Activated CD4-positive, alpha-beta memory T cell treated with anti-CD3 and anti-CD28 coated beads, Interleukin-2, amount 10 ng/mL, durations not matched to agents 7 days and 5 days (primary cell): ENCODE results near the gene TGFBR3. TPM values are rescaled to one million over a fixed set of nuclear protein-coding genes. Genes with fewer than 3 reads are reported as not detected.

Experiments
- CTCF ChIA-PET: fragments of 350-600 bp; sonication (Branson Sonifier 250); formaldehyde crosslinking; loops from one replicate; lab custom pipeline; 2021; ENCODE audit warnings: antibody characterized with exemption, inconsistent platforms; lab: Charles Lee
- POLR2A ChIA-PET: fragments of 350-600 bp; sonication (Branson Sonifier 250); formaldehyde crosslinking; loops from one replicate; lab custom pipeline; 2021; ENCODE audit warnings: antibody characterized with exemption; lab: Charles Lee
- DNase-seq: peaks from one replicate; pipeline ENCODE4 v3.0.0-alpha.2; 2020
- H3K27ac Mint-ChIP-seq: one replicate; pipeline ENCODE4 v1.8.0; 2021; ENCODE audit warnings: mild to moderate bottlenecking, mixed read lengths
- H3K27me3 Mint-ChIP-seq: one replicate; pipeline ENCODE4 v1.8.0; 2021; ENCODE audit warnings: mixed read lengths
- H3K36me3 Mint-ChIP-seq: one replicate; pipeline ENCODE4 v1.8.0; 2021; ENCODE audit warnings: low read depth, mixed read lengths
- H3K4me1 Mint-ChIP-seq: one replicate; pipeline ENCODE4 v1.8.0; 2021; ENCODE audit warnings: mixed read lengths
- H3K4me3 Mint-ChIP-seq: one replicate; pipeline ENCODE4 v1.8.0; 2021; ENCODE audit warnings: mild to moderate bottlenecking, mixed read lengths
- H3K9me3 Mint-ChIP-seq: one replicate; pipeline ENCODE4 v1.8.0; 2021; ENCODE audit warnings: mixed read lengths
- total RNA-seq, 2 experiments: library from RNA; stranded (reverse); gene quantifications; one replicate each; pipeline ENCODE4 v1.2.3, GENCODE V29; 2021

The TGFBR3 gene
- 10 to 100 TPM; 35.9 to 41.6 TPM for total RNA-seq

GRCh38 chr1:91885716-91886506 is at the start of gene TGFBR3:
TSS of gene TGFBR3 (minus strand) at chr1:91886151. CDS start at chr1:91861531, 24,620 bp downstream.
- Mint-ChIP-seq H3K4me1 (peaks cover 39% of the 10 kb centered on the region), H3K27me3 (peaks cover 11% of the 10 kb centered on the region), H3K9me3 (no peaks in the 10 kb centered on the region), H3K27ac (peak within 1 kb of the TSS; percentile 70), H3K36me3 (peaks cover 21% of the 10 kb centered on the region), H3K4me3 (peak within 1 kb of the TSS; percentile 90)
- ChIA-PET POLR2A (interaction anchor here (0.7 to 4.5 kb wide), 15 partner anchors 9 to 384 kb away, joined by 3 to 30 read pairs (median 5); partner anchors contain the start of gene CDC7), CTCF (interaction anchor here (0.6 to 4.5 kb wide), 15 partner anchors 9 to 603 kb away, joined by 3 to 62 read pairs (median 3); partner anchors contain the start of gene CDC7)
- DNase-seq = peak; percentile 73

- CTCF ChIA-PET = interaction anchor here (0.7 to 7.1 kb wide), 11 partner anchors 33 to 763 kb away, joined by 3 to 82 read pairs (median 3); no protein-coding TSS in a partner anchor
- H3K27me3 Mint-ChIP-seq = no peaks in the 10 kb centered on the region
- H3K4me1 Mint-ChIP-seq = peaks cover 7% of the 10 kb centered on the region
- H3K27ac Mint-ChIP-seq = no peak overlapping the region
- no peak overlapping the region for H3K4me3 Mint-ChIP-seq
- H3K9me3 Mint-ChIP-seq = no peaks in the 10 kb centered on the region
- no peak for DNase-seq
- POLR2A ChIA-PET = interaction anchor here (0.6 kb wide), 1 partner anchor 693 kb away, joined by 3 read pairs; no protein-coding TSS in a partner anchor
- H3K36me3 Mint-ChIP-seq = no peaks in the 10 kb centered on the region
Measured at GRCh38 chr1:91929250-91929649, 43.3 kb upstream of the TGFBR3 start.

GRCh38 chr1:91928026-91928425 is 42.1 kb upstream of the TGFBR3 start:
- no peak overlapping the region for H3K4me3 Mint-ChIP-seq
- H3K36me3 Mint-ChIP-seq = no peaks in the 10 kb centered on the region
- peaks cover 3% of the 10 kb centered on the region for H3K9me3 Mint-ChIP-seq
- ChIA-PET CTCF (interaction anchor here (0.8 to 7.1 kb wide), 12 partner anchors 32 to 762 kb away, joined by 3 to 82 read pairs (median 4); no protein-coding TSS in a partner anchor), POLR2A (interaction anchor here (1.2 kb wide), 1 partner anchor 20 kb away, joined by 3 read pairs; no protein-coding TSS in a partner anchor)
- H3K4me1 Mint-ChIP-seq = peaks cover 15% of the 10 kb centered on the region
- no peak overlapping the region for H3K27ac Mint-ChIP-seq
- no peak for DNase-seq
- peaks cover under 1% of the 10 kb centered on the region for H3K27me3 Mint-ChIP-seq

GRCh38 chr1:91925644-91926435 is 39.9 kb upstream of the TGFBR3 start:
- Mint-ChIP-seq H3K9me3 (peaks cover 3% of the 10 kb centered on the region), H3K27me3 (peaks cover 1% of the 10 kb centered on the region), H3K4me1 (peaks cover 16% of the 10 kb centered on the region), H3K4me3 (no peak overlapping the region), H3K36me3 (no peaks in the 10 kb centered on the region), H3K27ac (no peak overlapping the region)
- no peak for DNase-seq
- CTCF ChIA-PET = interaction anchor here (0.6 to 7.1 kb wide), 8 partner anchors 29 to 643 kb away, joined by 3 to 82 read pairs (median 3); no protein-coding TSS in a partner anchor
- POLR2A ChIA-PET = no interaction called here

- peaks cover 16% of the 10 kb centered on the region for H3K4me1 Mint-ChIP-seq
- peaks cover 1% of the 10 kb centered on the region for H3K27me3 Mint-ChIP-seq
- no peaks in the 10 kb centered on the region for H3K36me3 Mint-ChIP-seq
- no peak overlapping the region for H3K27ac Mint-ChIP-seq
- H3K4me3 Mint-ChIP-seq = no peak overlapping the region
- no peak for DNase-seq
- ChIA-PET POLR2A (no interaction called here), CTCF (interaction anchor here (7.1 kb wide), 1 partner anchor 410 kb away, joined by 82 read pairs; no protein-coding TSS in a partner anchor)
- H3K9me3 Mint-ChIP-seq = peaks cover 3% of the 10 kb centered on the region
Measured at GRCh38 chr1:91924146-91924545, 38.2 kb upstream of the TGFBR3 start.

GRCh38 chr1:91919962-91920361 is 34.0 kb upstream of the TGFBR3 start:
- POLR2A ChIA-PET = no interaction called here

GRCh38 chr1:91916811-91917460 is 31.0 kb upstream of the TGFBR3 start:
- H3K36me3 Mint-ChIP-seq = no peaks in the 10 kb centered on the region
- peaks cover 6% of the 10 kb centered on the region for H3K27me3 Mint-ChIP-seq
- no peaks in the 10 kb centered on the region for H3K4me1 Mint-ChIP-seq
- POLR2A ChIA-PET = interaction anchor here (0.6 kb wide), 1 partner anchor 15 kb away, joined by 4 read pairs; no protein-coding TSS in a partner anchor
- no peaks in the 10 kb centered on the region for H3K9me3 Mint-ChIP-seq
- no peak overlapping the region for H3K4me3 Mint-ChIP-seq
- H3K27ac Mint-ChIP-seq = no peak overlapping the region
- DNase-seq = no peak
- CTCF ChIA-PET = no interaction called here

More at GRCh38 chr1:91919962-91920361, 34.0 kb upstream of the TGFBR3 start:
- DNase-seq = no peak
- no peaks in the 10 kb centered on the region for H3K36me3 Mint-ChIP-seq
- H3K4me1 Mint-ChIP-seq = peaks cover 10% of the 10 kb centered on the region
- peaks cover 1% of the 10 kb centered on the region for H3K27me3 Mint-ChIP-seq
- H3K27ac Mint-ChIP-seq = no peak overlapping the region
- H3K4me3 Mint-ChIP-seq = no peak overlapping the region
- H3K9me3 Mint-ChIP-seq = peaks cover 3% of the 10 kb centered on the region
- CTCF ChIA-PET = no interaction called here

GRCh38 chr1:91916046-91916445 is 30.1 kb upstream of the TGFBR3 start:
- DNase-seq = no peak
- ChIA-PET CTCF (no interaction called here), POLR2A (interaction anchor here (0.6 kb wide), 1 partner anchor 183 kb away, joined by 3 read pairs; no protein-coding TSS in a partner anchor)
- Mint-ChIP-seq H3K9me3 (no peaks in the 10 kb centered on the region), H3K36me3 (no peaks in the 10 kb centered on the region), H3K27me3 (peaks cover 6% of the 10 kb centered on the region), H3K4me3 (no peak overlapping the region), H3K27ac (no peak overlapping the region), H3K4me1 (no peaks in the 10 kb centered on the region)

GRCh38 chr1:91913018-91913417 is 27.1 kb upstream of the TGFBR3 start:
- Mint-ChIP-seq H3K4me1 (no peaks in the 10 kb centered on the region), H3K4me3 (no peak overlapping the region), H3K36me3 (no peaks in the 10 kb centered on the region), H3K27me3 (peaks cover 6% of the 10 kb centered on the region), H3K9me3 (no peaks in the 10 kb centered on the region), H3K27ac (no peak overlapping the region)
- ChIA-PET POLR2A (no interaction called here), CTCF (no interaction called here)
- DNase-seq = no peak

- POLR2A ChIA-PET = no interaction called here
- Mint-ChIP-seq H3K4me1 (no peaks in the 10 kb centered on the region), H3K9me3 (no peaks in the 10 kb centered on the region), H3K27ac (no peak overlapping the region), H3K36me3 (no peaks in the 10 kb centered on the region), H3K27me3 (peaks cover 6% of the 10 kb centered on the region), H3K4me3 (no peak overlapping the region)
- CTCF ChIA-PET = no interaction called here
- DNase-seq = no peak
Measured at GRCh38 chr1:91912266-91912665, 26.3 kb upstream of the TGFBR3 start.

GRCh38 chr1:91901231-91901630 is 15.3 kb upstream of the TGFBR3 start:
- no peak overlapping the region for H3K4me3 Mint-ChIP-seq
- no peak overlapping the region for H3K27ac Mint-ChIP-seq
- DNase-seq = no peak

GRCh38 chr1:91900562-91900961 is 14.6 kb upstream of the TGFBR3 start:
- Mint-ChIP-seq H3K36me3 (no peaks in the 10 kb centered on the region), H3K9me3 (no peaks in the 10 kb centered on the region), H3K27me3 (peaks cover 11% of the 10 kb centered on the region), H3K4me3 (no peak overlapping the region), H3K4me1 (peaks cover 9% of the 10 kb centered on the region), H3K27ac (no peak overlapping the region)
- POLR2A ChIA-PET = no interaction called here
- CTCF ChIA-PET = interaction anchor here (0.6 to 0.8 kb wide), 3 partner anchors 15 to 516 kb away, joined by 3 to 4 read pairs (median 3); partner anchors contain the start of gene TGFBR3
- DNase-seq = no peak

More at GRCh38 chr1:91901231-91901630, 15.3 kb upstream of the TGFBR3 start:
- no peaks in the 10 kb centered on the region for H3K9me3 Mint-ChIP-seq
- ChIA-PET CTCF (interaction anchor here (0.6 to 1.4 kb wide), 4 partner anchors 16 to 516 kb away, joined by 3 read pairs; partner anchors contain the start of gene TGFBR3), POLR2A (no interaction called here)
- no peaks in the 10 kb centered on the region for H3K36me3 Mint-ChIP-seq
- H3K4me1 Mint-ChIP-seq = peaks cover 2% of the 10 kb centered on the region
- H3K27me3 Mint-ChIP-seq = peaks cover 7% of the 10 kb centered on the region
